Panc1 (cell line): Measurements from ENCODE around the gene TBXAS1. TPM values are rescaled to one million over a fixed set of nuclear protein-coding genes. Genes with fewer than 3 reads are reported as not detected.
"Not testable (repeated sequence)": the region's sequence is repeated elsewhere in the genome, so short reads cannot be mapped to it uniquely, and the experiment has no call there.

Source experiments
- ATAC-seq: fragments of 200-7000 bp; cut with Tn5 transposase; 2 replicates; pipeline ENCODE4 v1.9.1; 2020; ENCODE audit warnings: mild to moderate bottlenecking, moderate library complexity
- BruUV-seq: library from RNA; stranded (reverse); fragments of 400-500 nt; replicated peaks from 2 replicates; lab custom pipeline; 2021; lab: Mats Ljungman, UMichigan
- CTCF ChIA-PET: fragments of 300-600 bp; sonication (Branson Sonifier 250); formaldehyde crosslinking; loops from one replicate; lab custom pipeline; 2022; ENCODE audit warnings: antibody characterized with exemption; lab: Charles Lee
- POLR2A ChIA-PET: fragments of 300-600 bp; sonication (Branson Sonifier 250); formaldehyde crosslinking; loops from one replicate; lab custom pipeline; 2022; ENCODE audit warnings: antibody characterized with exemption; lab: Charles Lee
- DNase-seq: peaks from one replicate; pipeline ENCODE4 v3.0.0-alpha.2; 2010; ENCODE audit warnings: low read depth, low spot score
- H3K27ac ChIP-seq: 2 replicates; pipeline ENCODE4 v1.5.1; 2011; ENCODE audit warnings: mild to moderate bottlenecking, low read length, inconsistent platforms
- H3K27me3 ChIP-seq: fragments of 200-500 bp; sonication (Bioruptor generic); 2 replicates; pipeline ENCODE4 v1.6.0; 2014; ENCODE audit warnings: low read length, inconsistent platforms; ENCODE audit not compliant: control insufficient read depth, insufficient read depth
- H3K36me3 ChIP-seq: fragments of 200-500 bp; sonication (Bioruptor generic); 2 replicates; pipeline ENCODE4 v1.5.1; 2014; ENCODE audit warnings: inconsistent platforms, mild to moderate bottlenecking, low read length, moderate library complexity; ENCODE audit not compliant: control insufficient read depth, insufficient read depth
- H3K4me1 ChIP-seq: 2 replicates; pipeline ENCODE4 v1.5.1; 2011; ENCODE audit warnings: inconsistent platforms, mild to moderate bottlenecking, low read length, moderate library complexity; ENCODE audit not compliant: control insufficient read depth, insufficient read depth
- H3K4me3 ChIP-seq, 2 experiments: 2 replicates each; pipeline ENCODE4 v1.5.1; 2011 to 2012; ENCODE audit warnings: low read depth in 2 of 2, low read length in 2 of 2, mild to moderate bottlenecking in 2 of 2, inconsistent platforms in 1 of 2, moderate library complexity in 1 of 2
- H3K9me3 ChIP-seq: fragments of 200-500 bp; sonication (Bioruptor generic); 2 replicates; pipeline ENCODE4 v1.5.1; 2014; ENCODE audit warnings: low read depth, mild to moderate bottlenecking, inconsistent platforms, low read length, moderate library complexity; ENCODE audit not compliant: control insufficient read depth, insufficient read depth
- CTCF ChIP-seq: fragments of 450-650 bp; IDR thresholded peaks from 2 replicates; pipeline ENCODE4 v1.5.1; 2017; ENCODE audit warnings: mild to moderate bottlenecking
- POLR2AphosphoS5 ChIP-seq: IDR thresholded peaks from 2 replicates; pipeline ENCODE4 v1.6.1; 2012; ENCODE audit warnings: mild to moderate bottlenecking, low read depth, low read length, moderate library complexity
- REST ChIP-seq, 2 experiments: IDR thresholded peaks; 2 replicates each; pipeline ENCODE4 v1.6.1; 2011 to 2012; ENCODE audit warnings: low read depth in 2 of 2, control low read depth in 1 of 2, low read length in 1 of 2, mild to moderate bottlenecking in 1 of 2, moderate library complexity in 1 of 2; ENCODE audit not compliant: insufficient read depth in 1 of 2
- SIN3A ChIP-seq: IDR thresholded peaks from 2 replicates; pipeline ENCODE4 v1.6.1; 2012; ENCODE audit warnings: low read depth, mild to moderate bottlenecking, low read length, moderate library complexity, borderline replicate concordance; ENCODE audit not compliant: insufficient read depth
- TCF7L2 ChIP-seq: IDR thresholded peaks from 2 replicates; pipeline ENCODE4 v1.6.1; 2011; ENCODE audit warnings: mild to moderate bottlenecking, low read depth, low read length, inconsistent platforms
- in situ Hi-C: cut with HindIII; loops from 2 replicates; pipeline ENCODE4 v1.10.0; 2016; ENCODE audit warnings: low sequenced_read_pairs, low pct_unique_long_range_greater_than_20kb
- intact Hi-C: fragments of 100-400 bp; cut with micrococcal nuclease; formaldehyde crosslinking; loops from one replicate; pipeline ENCODE4 v1.10.0; 2022; ENCODE audit not compliant: unreplicated experiment
- total RNA-seq: library from RNA; stranded (reverse); gene quantifications from one replicate; pipeline ENCODE4 v1.2.1, GENCODE V29; 2021; ENCODE audit not compliant: unreplicated experiment

TBXAS1 gene
- total RNA-seq, 1 experiment from 2014 or later: 4.4 TPM

- H3K9me3 ChIP-seq: no peaks in the 10 kb centered on the region
- H3K27ac ChIP-seq: no peak overlapping the region
- H3K4me1 ChIP-seq: no peaks in the 10 kb centered on the region
- TF ChIP-seq POLR2AphosphoS5 (no peak), REST (IDR thresholded peaks at IDR 0.05; ENCODE audit: insufficient read depth in 1 of 2, low read depth in 2 of 2, low read length in 1 of 2) (no peak), TCF7L2 (no peak), CTCF (no peak), SIN3A (no peak)
- in situ Hi-C loops (no loop called here), intact Hi-C loops (no loop called here)
- no peaks in the 10 kb centered on the region for H3K36me3 ChIP-seq
- no peaks in the 10 kb centered on the region for H3K27me3 ChIP-seq
- H3K4me3 ChIP-seq: no peak overlapping the region
- ATAC-seq (no peak), DNase-seq (no peak)
- POLR2A ChIA-PET: no interaction called here
- no TSS peak for BruUV-seq
- CTCF ChIA-PET: no interaction called here
Observed at GRCh38 chr7:139840776-139841175, 11.7 kb downstream of the TBXAS1 start.

- in situ Hi-C loops (no loop called here), intact Hi-C loops (no loop called here)
- no peaks in the 10 kb centered on the region for H3K36me3 ChIP-seq
- H3K27me3 ChIP-seq: no peaks in the 10 kb centered on the region
- H3K4me3 ChIP-seq: no peak overlapping the region
- no peaks in the 10 kb centered on the region for H3K9me3 ChIP-seq
- H3K27ac ChIP-seq: no peak overlapping the region
- ATAC-seq (peak; percentile 42; the same call in 1 of the 2 replicates), DNase-seq (no peak)
- no TSS peak for BruUV-seq
- CTCF ChIA-PET: no interaction called here
- no peak for TF ChIP-seq SIN3A
- TF ChIP-seq POLR2AphosphoS5: no peak
- TF ChIP-seq CTCF: no peak
- no peak for TF ChIP-seq REST (IDR thresholded peaks at IDR 0.05; ENCODE audit: insufficient read depth in 1 of 2, low read depth in 2 of 2, low read length in 1 of 2)
- TF ChIP-seq TCF7L2: no peak
- POLR2A ChIA-PET: no interaction called here
- no peaks in the 10 kb centered on the region for H3K4me1 ChIP-seq
Observed at GRCh38 chr7:139842401-139843210, 13.5 kb downstream of the TBXAS1 start.

GRCh38 chr7:139843211-139843537 is 14.1 kb downstream of the TBXAS1 start:
- BruUV-seq, POLR2A ChIA-PET, in situ Hi-C loops, H3K27ac ChIP-seq, ATAC-seq, H3K36me3 ChIP-seq, H3K9me3 ChIP-seq, H3K27me3 ChIP-seq, DNase-seq, CTCF ChIA-PET, intact Hi-C loops, H3K4me1 ChIP-seq, H3K4me3 ChIP-seq: not testable (repeated sequence)
